AG09309 (cell line): ENCODE results near the gene AADACL4.

Source experiments
- DNase-seq: peaks from one replicate; pipeline ENCODE4 v3.0.0-alpha.2; 2010; ENCODE audit warnings: low read depth
- H3K4me3 ChIP-seq: 2 replicates; pipeline ENCODE4 v1.5.1; 2011; ENCODE audit warnings: mild to moderate bottlenecking, low read depth, low read length, moderate library complexity; ENCODE audit not compliant: control insufficient read depth
- CTCF ChIP-seq: IDR thresholded peaks from 2 replicates; pipeline ENCODE4 v1.5.1; 2011; ENCODE audit warnings: mild to moderate bottlenecking, low read depth, low read length, inconsistent platforms; ENCODE audit not compliant: insufficient read depth, control insufficient read depth; ENCODE audit errors: missing control alignments

Gene AADACL4

GRCh38 chr1:12690156-12690555 is 46.3 kb downstream of the AADACL4 start:
- no peak overlapping the region for H3K4me3 ChIP-seq
- DNase-seq: no peak
- no peak for TF ChIP-seq CTCF

- DNase-seq: no peak
- no peak overlapping the region for H3K4me3 ChIP-seq
- TF ChIP-seq CTCF: no peak
Observed at GRCh38 chr1:12692967-12693782, 49.3 kb downstream of the AADACL4 start.

GRCh38 chr1:12696658-12697057 is 52.8 kb downstream of the AADACL4 start:
- no peak for DNase-seq
- H3K4me3 ChIP-seq: no peak overlapping the region
- no peak for TF ChIP-seq CTCF

- DNase-seq: no peak
- TF ChIP-seq CTCF: no peak
- no peak overlapping the region for H3K4me3 ChIP-seq
Observed at GRCh38 chr1:12697397-12697796, 53.5 kb downstream of the AADACL4 start.

GRCh38 chr1:12703821-12704451 is 60.1 kb downstream of the AADACL4 start:
- H3K4me3 ChIP-seq: no peak overlapping the region
- TF ChIP-seq CTCF: no peak
- DNase-seq: no peak

GRCh38 chr1:12706061-12706460 is 62.2 kb downstream of the AADACL4 start:
- no peak for TF ChIP-seq CTCF
- H3K4me3 ChIP-seq: no peak overlapping the region
- DNase-seq: no peak
